Activated CD8-positive, alpha-beta T cell treated with anti-CD3 and anti-CD28 coated beads for 36 hours (primary cell): Measurements from ENCODE around the gene ZNF575. TPM values are rescaled to one million over a fixed set of nuclear protein-coding genes. Genes with fewer than 3 reads are reported as not detected.

Experiments
- ATAC-seq: fragments of 200-7000 bp; cut with Tn5 transposase; one replicate; pipeline ENCODE4 v1.10.0; 2021; ENCODE audit warnings: mild to moderate bottlenecking, moderate library complexity
- CTCF ChIA-PET: fragments of 350-600 bp; sonication (Branson Sonifier 250); formaldehyde crosslinking; loops from one replicate; lab custom pipeline; 2021; ENCODE audit warnings: antibody characterized with exemption; lab: Charles Lee
- POLR2A ChIA-PET: fragments of 350-600 bp; sonication (Branson Sonifier 250); formaldehyde crosslinking; loops from one replicate; lab custom pipeline; 2021; ENCODE audit warnings: antibody characterized with exemption; lab: Charles Lee
- DNase-seq: peaks from one replicate; pipeline ENCODE4 v3.0.0-alpha.2; 2020
- H3K27ac Mint-ChIP-seq: one replicate; pipeline ENCODE4 v1.8.0; 2021; ENCODE audit warnings: mild to moderate bottlenecking, mixed read lengths
- H3K27me3 Mint-ChIP-seq: one replicate; pipeline ENCODE4 v1.8.0; 2021; ENCODE audit warnings: mixed read lengths
- H3K36me3 Mint-ChIP-seq: one replicate; pipeline ENCODE4 v1.8.0; 2021; ENCODE audit warnings: low read depth, mixed read lengths
- H3K4me1 Mint-ChIP-seq: one replicate; pipeline ENCODE4 v1.8.0; 2021; ENCODE audit warnings: low read depth, mixed read lengths
- H3K4me3 Mint-ChIP-seq: one replicate; pipeline ENCODE4 v1.8.0; 2021; ENCODE audit warnings: mild to moderate bottlenecking, moderate library complexity, mixed read lengths
- H3K9me3 Mint-ChIP-seq: one replicate; pipeline ENCODE4 v1.8.0; 2021; ENCODE audit warnings: mixed read lengths
- CTCF ChIP-seq: fragments of 200-600 bp; IDR thresholded peaks from one replicate; pipeline ENCODE4 v1.8.0; 2022; ENCODE audit warnings: antibody characterized with exemption, mild to moderate bottlenecking
- intact Hi-C: fragments of 100-400 bp; cut with micrococcal nuclease; formaldehyde crosslinking; loops from one replicate; pipeline ENCODE4 v1.10.0; 2022
- total RNA-seq, 2 experiments: library from RNA; stranded (reverse); gene quantifications; one replicate each; pipeline ENCODE4 v1.2.3, GENCODE V29; 2021

Gene ZNF575
- total RNA-seq, 2 experiments from 2014 or later, result 1.2 to 2.0 TPM

DNA sequence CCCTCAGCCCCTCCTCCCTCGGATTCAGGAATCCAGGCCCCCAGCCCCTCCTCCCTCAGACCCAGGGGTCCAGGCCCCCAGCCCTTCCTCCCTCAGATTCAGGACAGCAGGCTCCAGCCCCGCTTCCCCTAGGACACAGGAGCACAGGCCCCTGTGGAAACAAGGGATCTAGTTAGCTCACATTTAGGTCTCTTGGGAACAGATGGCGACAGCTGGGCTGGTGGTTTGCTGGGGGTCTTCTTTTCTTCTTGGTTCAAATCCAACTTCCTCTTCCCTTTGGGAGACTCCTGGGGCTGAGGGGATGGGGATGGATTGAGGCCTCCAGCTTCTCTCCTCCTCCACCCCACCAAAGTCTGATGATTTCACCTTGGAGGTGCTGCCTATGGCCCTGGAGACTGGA lies 19.6 kb downstream of the ZNF575 start:
- no peak for ATAC-seq
- DNase-seq, result no peak
- Mint-ChIP-seq H3K36me3 (peaks cover 23% of the 10 kb centered on the region), H3K9me3 (no peaks in the 10 kb centered on the region), H3K27me3 (no peaks in the 10 kb centered on the region), H3K4me3 (no peak overlapping the region), H3K27ac (no peak overlapping the region), H3K4me1 (peaks cover 5% of the 10 kb centered on the region)
- POLR2A ChIA-PET, result interaction anchor here (1.6 kb wide), 1 partner anchor 11 kb away, joined by 3 read pairs; no protein-coding TSS in a partner anchor
- intact Hi-C loops, result no loop called here
- TF ChIP-seq CTCF, result no peak
- CTCF ChIA-PET, result interaction anchor here (1.5 to 7.5 kb wide), 3 partner anchors 18 to 40 kb away, joined by 3 to 188 read pairs (median 5); partner anchors contain the start of genes IRGQ and ZNF576

DNA sequence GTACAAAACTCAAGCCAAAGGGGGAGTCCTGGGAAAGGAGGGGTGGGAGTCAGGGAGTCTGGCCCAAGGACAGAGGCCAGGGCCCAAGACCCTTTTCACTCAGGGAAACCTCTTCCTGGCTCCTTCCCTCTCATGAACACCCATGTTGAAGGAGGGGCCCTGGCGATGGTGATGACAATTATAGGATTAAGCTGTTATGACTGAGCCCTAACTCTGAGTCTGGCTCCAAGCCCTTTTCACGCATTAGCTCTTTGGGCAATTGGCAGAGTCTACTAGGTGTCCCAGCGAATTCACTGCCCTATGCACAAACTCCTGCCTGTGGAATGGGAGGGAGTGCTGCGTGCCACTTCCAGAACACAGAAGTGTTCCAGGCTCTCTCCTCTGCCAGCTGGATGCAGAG lies 20.7 kb downstream of the ZNF575 start:
- peaks cover 24% of the 10 kb centered on the region for H3K36me3 Mint-ChIP-seq
- POLR2A ChIA-PET, result interaction anchor here (1.0 to 1.6 kb wide), 3 partner anchors 11 to 16 kb away, joined by 3 to 4 read pairs (median 3); no protein-coding TSS in a partner anchor
- peaks cover 5% of the 10 kb centered on the region for H3K4me1 Mint-ChIP-seq
- DNase-seq (no peak), ATAC-seq (no peak)
- no peak overlapping the region for H3K27ac Mint-ChIP-seq
- H3K9me3 Mint-ChIP-seq, result no peaks in the 10 kb centered on the region
- TF ChIP-seq CTCF, result no peak
- no peaks in the 10 kb centered on the region for H3K27me3 Mint-ChIP-seq
- intact Hi-C loops, result no loop called here
- CTCF ChIA-PET, result interaction anchor here (1.5 to 7.5 kb wide), 4 partner anchors 20 to 106 kb away, joined by 5 to 188 read pairs (median 36); partner anchors contain the start of genes IRGQ, PINLYP, XRCC1 and ZNF576
- no peak overlapping the region for H3K4me3 Mint-ChIP-seq

- ATAC-seq (no peak), DNase-seq (no peak)
- ChIA-PET CTCF (interaction anchor here (0.6 to 7.5 kb wide), 29 partner anchors 9 to 255 kb away, joined by 3 to 188 read pairs (median 7); partner anchors contain the start of genes IRGQ, PINLYP, XRCC1 and ZNF575), POLR2A (interaction anchor here (1.0 to 3.8 kb wide), 5 partner anchors 10 to 41 kb away, joined by 3 to 24 read pairs (median 4); partner anchors contain the start of genes IRGQ, ZNF575 and ZNF576)
- intact Hi-C loops, result no loop called here
- Mint-ChIP-seq H3K27me3 (no peaks in the 10 kb centered on the region), H3K36me3 (peaks cover 24% of the 10 kb centered on the region), H3K9me3 (no peaks in the 10 kb centered on the region), H3K4me1 (peaks cover 5% of the 10 kb centered on the region), H3K4me3 (no peak overlapping the region), H3K27ac (no peak overlapping the region)
- no peak for TF ChIP-seq CTCF
Observed at GRCh38 chr19:43554317-43554895, 21.4 kb downstream of the ZNF575 start.

DNA sequence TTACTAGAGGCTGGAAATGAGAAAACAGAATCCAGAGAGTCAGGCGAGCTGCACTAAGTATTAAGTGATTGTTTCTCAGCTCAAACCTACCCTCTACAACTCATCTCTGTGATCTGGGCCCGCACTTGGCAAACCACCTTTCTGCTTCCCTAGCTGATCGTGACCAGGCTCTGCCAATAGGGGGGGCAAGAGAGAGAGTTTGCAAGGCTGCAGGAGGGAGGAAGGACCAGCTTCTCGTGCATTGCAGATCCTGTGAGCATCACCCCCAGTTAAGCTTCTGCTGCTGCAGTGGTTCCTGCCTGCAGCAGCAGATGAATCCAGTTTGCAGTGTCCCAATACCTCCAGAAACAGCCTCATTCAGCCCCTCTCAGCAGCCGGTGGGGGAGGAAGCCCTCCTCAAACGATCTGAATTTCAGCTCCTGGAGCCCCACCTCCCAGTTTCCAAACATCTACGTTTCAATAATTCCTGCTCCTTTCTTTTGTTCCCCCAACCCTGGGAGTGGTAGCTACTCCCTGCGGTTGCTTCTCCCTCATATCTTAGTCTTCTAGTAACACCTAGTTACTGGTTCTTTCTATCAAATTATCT lies 22.3 kb downstream of the ZNF575 start:
- no peak overlapping the region for H3K4me3 Mint-ChIP-seq
- peak; percentile 99 for ATAC-seq

More for the DNA sequence above, 22.3 kb downstream of the ZNF575 start:
- peaks cover 23% of the 10 kb centered on the region for H3K36me3 Mint-ChIP-seq
- intact Hi-C loops, result no loop called here
- CTCF ChIA-PET, result interaction anchor here (0.6 to 7.5 kb wide), 42 partner anchors 9 to 256 kb away, joined by 3 to 188 read pairs (median 4); partner anchors contain the start of genes IRGQ, PINLYP, PLAUR and XRCC1
- no peaks in the 10 kb centered on the region for H3K27me3 Mint-ChIP-seq
- peak; percentile 68 for TF ChIP-seq CTCF
- POLR2A ChIA-PET, result interaction anchor here (1.2 to 3.8 kb wide), 2 partner anchors 22 to 40 kb away, joined by 4 to 24 read pairs; partner anchors contain the start of genes IRGQ, ZNF575 and ZNF576
- H3K27ac Mint-ChIP-seq, result no peak overlapping the region
- peaks cover 6% of the 10 kb centered on the region for H3K4me1 Mint-ChIP-seq
- no peaks in the 10 kb centered on the region for H3K9me3 Mint-ChIP-seq
- peak; percentile 91 for DNase-seq
